Putamen (tissue), 1 donor: ENCODE measurements around the gene TINAGL1.

ENCODE experiments used
- DNase-seq: peaks from one replicate; pipeline ENCODE4 v3.0.0-alpha.2; 2016; ENCODE audit warnings: low spot score

Gene TINAGL1

DNA sequence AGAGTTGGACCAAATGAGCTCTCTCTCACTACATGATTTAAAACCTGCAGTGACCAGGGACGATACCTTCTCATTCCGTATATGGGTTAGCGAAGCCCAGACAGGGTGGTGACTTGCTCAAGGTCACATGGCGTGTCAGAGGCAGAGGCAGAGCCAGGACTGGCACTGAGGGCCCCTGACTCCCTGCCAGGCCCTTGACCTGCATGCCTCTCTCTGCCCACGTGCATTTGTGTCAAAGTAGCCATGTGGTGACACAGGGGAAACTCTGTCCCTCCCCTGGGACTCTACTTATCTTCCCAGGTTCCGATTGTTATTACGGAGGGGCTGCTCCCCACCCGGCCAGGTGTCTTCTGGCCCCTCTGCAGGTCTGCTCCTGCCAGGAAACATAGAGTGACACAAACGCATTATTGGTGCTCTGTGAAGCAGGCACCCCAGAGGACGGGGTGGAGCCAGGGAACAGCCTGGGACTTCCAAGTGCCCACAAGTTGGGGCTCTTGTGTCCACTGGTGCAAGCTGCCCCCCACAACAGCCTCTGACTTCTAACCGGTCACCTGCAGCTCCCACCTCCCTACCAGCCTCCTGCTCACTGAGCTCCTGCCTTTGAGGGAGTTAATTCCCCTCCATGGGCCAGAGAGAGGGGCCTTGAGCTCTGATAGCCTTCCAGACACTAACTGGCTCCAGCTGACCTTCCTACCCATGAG lies 7.3 kb upstream of the TINAGL1 start:
- no peak for DNase-seq

DNA sequence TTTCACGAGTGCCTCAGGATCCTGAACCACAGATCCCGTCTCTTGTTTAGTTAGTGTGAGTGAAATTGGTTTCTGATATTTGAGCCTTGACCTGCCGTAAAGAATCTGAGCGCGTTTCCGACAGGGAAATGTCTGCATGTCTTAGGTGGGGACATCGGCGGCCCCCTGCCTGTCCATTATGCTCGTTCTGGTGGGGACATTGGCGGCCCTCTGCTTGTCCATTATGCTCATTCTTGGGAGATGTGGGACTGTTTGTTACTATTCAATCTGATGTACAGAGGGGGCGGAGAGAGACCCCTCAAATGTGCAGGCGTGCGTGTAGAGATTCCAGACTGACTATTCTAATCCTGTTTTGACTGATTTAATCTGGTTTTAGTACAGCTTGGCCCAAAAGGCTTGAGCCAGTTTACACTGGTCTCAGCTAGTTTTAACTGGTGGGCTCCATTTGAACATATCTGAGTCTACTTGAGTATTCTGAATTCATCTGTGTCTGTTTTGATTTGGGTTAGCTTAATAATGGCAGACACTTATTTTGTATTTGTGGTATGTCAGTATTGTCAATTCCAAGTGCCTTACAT lies 6.6 kb upstream of the TINAGL1 start:
- no peak for DNase-seq

DNA sequence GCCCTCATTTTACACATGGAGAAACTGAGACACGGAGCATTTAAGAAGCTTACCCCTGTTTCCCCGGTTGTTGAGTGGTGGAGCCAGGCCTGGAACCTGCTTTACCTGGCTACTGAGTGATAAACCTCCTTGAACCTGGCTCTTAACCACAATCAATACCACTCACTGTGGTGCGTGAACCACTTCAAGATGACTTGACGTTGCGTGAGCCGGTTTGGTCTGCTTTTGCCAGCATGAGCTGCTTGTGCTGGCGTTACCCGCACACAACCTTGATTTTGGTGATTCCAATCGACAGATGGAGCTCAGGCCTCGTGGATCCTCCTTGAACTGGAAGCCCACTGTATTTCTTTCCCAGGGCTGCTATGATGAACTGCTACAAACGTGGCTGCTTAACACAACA lies 6.1 kb upstream of the TINAGL1 start:
- DNase-seq, result no peak

DNA sequence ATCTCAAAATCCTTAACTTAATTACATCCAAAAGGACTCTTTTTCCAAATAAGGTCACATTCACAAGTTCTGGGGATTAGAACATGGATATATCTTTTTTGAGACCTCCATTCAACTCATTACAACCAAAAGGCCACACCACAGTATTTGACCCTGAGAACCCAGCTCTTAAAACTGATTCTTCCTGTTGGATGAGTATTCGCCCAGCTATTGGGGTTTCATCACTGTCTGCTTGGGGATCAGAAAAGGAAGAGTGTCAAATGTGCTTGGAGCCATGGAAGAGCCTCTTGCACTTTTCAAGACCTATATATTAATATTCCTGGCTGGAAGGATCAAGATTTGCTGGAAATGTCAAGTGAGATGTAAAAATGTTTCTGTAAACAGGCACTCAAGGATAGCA lies 5.4 kb upstream of the TINAGL1 start:
- DNase-seq, result no peak

DNA sequence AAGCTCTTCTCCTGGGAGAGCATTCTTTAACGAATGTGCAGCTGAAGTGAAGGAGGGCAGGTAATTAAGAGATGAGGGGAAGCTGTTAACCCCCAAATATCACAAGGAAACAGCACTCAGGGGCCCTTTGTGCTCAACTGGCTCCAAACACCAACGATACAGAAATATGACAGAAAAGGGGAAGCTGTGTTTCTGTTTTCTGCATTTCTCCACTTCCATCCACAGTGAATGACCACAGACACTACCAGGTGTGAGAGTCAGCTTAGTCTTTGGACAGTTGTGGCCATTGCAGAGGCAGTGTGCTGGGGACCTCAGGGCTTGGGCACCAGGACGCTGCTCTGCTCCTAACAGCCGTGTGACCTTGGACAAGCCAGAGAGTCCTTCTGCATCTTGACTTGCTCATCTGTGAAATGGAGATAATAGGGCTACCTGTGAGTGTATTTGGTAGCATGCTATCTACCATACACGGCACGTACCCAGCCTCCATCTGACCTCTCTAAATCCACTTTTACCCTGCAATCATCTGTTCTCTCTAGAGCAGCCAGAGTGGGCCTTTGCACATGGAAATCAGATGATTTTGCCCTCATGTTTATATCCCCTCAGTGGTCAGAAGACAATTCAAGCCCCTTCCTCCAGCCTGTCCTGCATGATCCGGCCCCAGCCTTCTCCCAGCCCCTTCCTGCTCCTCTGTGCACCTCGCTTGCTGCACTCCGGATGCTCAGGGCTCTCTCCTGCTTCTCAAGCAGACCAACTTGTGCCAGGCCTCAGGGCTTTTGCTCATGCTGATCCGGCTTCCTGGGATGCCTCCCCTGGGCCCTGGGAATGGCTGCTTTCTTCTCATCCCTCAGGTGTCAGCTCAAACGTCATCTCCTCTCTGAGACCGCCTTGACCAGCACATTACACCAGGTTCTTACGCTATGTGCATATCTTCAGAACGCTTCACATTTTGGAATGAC lies 4.7 kb upstream of the TINAGL1 start:
- no peak for DNase-seq

DNA sequence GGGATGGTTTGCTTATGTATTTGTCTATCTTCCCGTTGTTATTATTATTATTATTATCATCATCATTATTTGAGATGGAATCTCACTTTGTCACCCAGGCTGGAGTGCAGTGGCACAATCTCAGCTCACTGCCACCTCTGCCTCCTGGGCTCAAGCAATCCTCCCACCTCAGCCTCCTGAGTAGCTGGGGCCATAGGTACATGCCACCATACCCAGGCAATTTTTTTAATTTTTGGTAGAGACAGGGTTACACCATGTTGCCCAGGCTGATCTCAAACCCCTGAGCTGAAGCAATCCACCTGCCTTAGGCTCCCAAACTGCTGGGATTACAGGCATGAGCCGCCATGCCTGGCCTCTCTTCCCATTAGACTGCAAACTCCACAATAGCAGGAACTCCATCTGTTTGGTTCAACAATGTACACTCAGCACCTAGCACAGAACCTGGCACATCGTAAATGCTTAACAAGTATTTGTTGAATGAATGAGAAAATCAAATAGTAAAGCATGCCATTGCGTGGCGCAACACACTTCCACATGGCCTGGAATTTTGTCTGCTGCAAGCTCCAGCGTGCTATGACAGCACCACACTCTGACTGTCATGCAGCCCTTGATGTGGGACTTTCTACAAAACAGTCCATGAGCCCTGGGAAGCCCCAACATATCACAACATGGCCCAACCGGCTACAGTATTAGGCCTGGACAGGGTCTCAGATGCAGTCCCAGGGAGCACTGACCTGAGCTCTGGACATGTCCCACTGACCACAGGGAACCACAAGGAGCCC lies 3.8 kb upstream of the TINAGL1 start:
- DNase-seq, result no peak

DNA sequence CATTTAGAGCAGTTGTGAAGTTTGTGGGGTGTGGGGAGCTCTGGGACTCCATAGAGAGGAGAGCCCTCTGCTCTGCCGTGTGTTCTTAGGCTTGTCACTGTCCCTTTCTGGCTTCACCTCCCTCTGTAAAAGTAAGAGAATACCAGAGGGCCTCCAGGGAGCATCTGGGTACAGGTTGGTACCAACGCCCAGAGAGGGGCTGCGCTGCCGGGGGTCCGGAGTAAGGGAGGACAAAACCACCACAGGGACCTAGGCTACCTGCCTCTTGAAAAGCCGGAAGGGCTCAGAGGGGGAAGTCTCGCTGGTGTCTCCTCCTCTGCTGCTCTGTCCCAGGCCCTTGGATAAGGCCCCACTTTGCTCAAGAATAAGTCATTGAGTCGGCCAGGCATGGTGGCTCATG lies 3.1 kb upstream of the TINAGL1 start:
- DNase-seq, result no peak

DNA sequence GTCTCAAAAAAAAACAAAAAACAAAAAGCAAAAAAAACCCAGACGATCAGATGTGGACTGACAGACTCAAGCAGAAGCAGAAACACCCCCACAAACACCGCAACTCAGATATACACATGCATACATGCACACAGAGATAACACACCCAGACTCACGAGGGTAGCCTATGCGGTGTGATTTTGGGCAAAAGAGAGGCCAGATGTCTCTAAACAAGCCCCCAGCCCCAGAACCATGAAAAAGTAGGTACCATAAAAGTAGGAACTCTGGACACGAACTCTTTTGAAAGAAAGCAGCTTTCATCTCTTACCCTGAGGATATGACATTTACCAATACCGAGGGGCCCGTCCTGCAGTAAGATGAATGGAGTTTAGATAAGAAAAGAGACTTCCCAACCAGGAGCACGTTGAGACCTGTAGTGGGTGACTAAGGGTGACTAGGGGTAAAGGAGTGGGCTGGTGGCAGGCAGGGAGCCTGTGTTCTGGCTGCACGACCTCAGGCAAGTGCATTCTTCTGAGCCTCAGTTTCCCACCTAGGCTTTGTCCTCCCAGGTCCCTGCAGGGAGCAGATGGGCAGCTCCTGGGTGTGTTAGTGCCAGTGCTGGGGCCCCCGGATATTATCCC lies 1.5 kb upstream of the TINAGL1 start:
- no peak for DNase-seq

DNA sequence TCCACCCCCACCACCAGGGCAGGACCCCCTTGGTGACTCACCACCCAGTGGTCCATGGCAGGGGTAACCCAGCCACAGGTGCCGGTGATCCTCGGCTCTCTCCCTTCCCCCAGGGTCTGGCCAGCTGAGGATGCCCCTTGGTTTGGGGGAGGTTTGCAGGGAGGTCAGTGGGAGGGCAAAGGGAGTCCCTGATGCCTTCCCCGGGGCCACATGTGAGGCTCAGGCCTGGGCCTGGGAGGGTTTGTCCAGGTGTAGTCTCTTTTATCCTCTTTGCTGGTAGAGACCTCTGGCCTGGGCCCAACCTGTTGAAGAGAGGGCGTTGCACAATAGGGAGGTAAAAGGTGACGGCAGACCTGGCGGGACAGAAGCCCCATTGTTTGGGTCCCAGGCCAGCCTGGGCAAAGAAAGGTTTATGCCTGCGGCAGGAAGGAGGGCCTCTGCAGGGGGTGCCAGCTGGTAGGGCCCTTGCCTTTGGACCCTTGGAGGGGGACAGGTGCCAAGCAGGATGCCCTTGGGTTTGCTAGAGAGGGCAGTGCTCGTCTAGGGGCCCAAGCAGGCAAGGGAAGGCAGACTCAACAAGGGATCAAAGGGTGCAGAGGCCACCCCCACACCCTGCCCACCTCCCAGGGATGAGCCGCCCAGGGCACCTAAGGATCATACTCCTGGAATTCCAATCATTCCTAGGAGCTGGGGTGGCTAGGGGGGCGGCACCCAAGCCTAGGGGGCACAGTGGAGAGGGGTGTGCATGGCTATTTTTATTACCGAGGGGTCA lies 760 bp upstream of the TINAGL1 start:
- DNase-seq, result no peak

DNA sequence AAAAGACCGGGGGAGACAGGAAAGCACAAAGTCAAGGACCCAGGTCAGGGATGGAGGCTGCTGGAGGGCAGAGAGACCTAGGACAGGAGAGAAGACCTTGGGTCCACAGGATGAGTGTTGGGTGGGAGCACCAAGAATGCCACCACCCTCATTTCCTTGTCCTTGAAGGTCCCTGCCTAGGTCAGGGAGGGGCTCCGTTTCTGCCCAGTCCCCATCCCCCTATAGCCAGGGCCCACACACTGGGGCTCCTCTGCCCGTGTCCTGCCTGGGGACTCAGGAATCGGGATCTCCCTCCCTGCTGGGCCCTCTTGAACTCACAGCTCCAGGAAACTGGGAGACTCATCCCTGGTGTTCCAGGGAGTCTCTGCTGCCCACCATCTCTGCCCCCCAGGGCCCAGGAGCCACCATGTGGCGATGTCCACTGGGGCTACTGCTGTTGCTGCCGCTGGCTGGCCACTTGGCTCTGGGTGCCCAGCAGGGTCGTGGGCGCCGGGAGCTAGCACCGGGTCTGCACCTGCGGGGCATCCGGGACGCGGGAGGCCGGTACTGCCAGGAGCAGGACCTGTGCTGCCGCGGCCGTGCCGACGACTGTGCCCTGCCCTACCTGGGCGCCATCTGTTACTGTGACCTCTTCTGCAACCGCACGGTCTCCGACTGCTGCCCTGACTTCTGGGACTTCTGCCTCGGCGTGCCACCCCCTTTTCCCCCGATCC lies 584 bp downstream of the TINAGL1 start:
- DNase-seq, result no peak

DNA sequence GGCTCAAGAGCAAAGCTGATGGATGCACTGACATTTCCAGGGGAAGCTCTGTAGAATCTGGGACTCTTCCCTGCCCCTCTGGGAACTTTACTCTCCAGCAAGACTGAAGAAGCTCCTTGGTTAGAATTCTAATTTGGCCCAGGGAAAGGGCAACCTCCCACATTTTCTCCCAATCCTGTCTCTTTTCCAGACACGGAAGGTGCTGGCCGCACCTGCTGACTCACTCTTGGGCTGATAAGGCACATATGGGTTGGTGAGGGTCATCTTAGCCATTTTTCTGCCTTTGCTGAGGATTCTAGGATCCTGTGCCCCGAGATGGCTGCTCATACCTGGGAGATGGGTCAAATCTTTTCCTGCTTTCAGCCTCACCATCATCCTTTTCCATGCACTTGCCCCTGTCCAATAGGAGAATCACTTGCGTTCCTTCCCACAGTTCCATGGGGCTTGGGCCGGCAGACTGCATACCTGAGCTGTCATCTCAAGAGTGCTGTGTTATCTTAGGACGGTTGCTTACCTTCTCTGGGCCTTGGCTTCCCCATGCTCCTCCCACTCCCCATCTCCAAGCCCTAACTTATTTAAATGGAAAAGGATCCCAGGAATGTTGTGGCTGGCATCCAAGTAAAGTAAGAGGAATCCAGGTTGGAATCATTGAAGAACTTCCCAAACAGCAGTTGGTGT lies 1.3 kb downstream of the TINAGL1 start:
- no peak for DNase-seq

DNA sequence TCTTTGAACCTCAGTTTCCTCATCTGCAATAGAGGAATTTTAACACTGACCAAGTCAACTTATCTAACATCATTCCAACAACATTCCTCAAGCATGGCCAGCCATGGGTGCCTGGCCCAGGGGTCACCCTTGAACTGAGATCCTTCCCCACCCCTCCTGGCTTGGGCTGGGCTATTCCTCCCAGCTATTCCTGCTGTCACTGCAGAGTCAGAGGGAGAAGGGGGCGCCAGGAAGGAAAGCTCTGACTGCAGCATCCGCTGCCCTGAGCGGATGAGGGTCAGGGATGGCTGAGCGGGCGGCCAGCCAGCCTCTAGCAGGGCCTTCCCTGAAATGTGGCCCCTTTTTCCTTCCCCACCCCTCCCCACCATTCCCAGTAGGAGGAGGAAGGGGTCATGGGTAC lies 3.1 kb downstream of the TINAGL1 start:
- DNase-seq, result no peak

DNA sequence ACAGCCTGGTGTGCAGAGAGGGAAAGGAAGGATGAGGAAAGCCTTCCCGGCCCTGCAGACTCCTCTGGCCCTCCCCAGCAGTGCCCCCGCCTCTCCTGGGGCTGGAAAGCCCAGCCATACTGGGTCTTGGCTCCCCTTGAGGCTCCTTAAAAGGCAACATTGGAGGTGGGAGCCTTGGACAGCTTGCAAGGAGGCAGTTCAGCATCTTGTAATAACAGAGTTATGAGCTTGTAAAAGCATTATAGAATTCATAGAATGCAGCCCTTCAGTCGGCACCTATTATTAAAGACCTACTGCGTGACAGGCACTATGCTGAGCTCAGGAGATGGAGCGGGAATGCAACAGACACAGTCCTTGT lies 4.2 kb downstream of the TINAGL1 start:
- no peak for DNase-seq

DNA sequence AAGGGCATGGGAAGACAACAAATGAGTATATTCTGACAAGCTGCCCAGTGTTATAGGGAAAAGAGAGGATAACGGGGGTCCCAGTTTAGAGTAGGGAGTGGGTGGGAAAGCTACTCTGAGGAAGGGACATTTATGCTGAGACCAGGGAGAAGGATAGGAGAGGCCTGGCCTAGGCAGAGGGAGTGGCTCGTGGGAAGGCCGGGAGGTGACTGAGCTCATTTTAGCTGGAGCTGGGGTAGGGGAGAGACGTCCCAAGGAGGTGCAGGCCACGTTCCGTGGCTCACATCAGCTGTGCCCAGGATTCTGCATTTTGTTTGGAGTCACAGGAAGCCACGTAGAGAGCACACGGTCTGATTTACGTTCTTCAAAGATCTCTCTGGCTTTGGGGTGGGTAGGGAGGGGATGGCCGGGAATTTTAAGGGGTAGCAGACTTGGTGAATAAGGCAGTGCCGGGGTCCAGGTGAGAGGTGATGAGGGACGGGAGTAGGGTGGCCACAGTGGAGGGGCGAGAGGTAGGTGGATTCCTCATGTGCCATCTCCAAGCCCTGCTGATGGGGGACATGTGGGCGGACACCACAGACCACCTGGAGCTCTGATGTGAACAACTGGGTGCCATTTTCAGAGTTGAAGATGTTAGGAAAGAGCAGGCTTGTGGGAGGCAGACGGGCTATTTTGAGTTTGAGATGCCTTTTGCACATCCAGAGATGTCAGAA lies 4.7 kb downstream of the TINAGL1 start:
- DNase-seq, result no peak

DNA sequence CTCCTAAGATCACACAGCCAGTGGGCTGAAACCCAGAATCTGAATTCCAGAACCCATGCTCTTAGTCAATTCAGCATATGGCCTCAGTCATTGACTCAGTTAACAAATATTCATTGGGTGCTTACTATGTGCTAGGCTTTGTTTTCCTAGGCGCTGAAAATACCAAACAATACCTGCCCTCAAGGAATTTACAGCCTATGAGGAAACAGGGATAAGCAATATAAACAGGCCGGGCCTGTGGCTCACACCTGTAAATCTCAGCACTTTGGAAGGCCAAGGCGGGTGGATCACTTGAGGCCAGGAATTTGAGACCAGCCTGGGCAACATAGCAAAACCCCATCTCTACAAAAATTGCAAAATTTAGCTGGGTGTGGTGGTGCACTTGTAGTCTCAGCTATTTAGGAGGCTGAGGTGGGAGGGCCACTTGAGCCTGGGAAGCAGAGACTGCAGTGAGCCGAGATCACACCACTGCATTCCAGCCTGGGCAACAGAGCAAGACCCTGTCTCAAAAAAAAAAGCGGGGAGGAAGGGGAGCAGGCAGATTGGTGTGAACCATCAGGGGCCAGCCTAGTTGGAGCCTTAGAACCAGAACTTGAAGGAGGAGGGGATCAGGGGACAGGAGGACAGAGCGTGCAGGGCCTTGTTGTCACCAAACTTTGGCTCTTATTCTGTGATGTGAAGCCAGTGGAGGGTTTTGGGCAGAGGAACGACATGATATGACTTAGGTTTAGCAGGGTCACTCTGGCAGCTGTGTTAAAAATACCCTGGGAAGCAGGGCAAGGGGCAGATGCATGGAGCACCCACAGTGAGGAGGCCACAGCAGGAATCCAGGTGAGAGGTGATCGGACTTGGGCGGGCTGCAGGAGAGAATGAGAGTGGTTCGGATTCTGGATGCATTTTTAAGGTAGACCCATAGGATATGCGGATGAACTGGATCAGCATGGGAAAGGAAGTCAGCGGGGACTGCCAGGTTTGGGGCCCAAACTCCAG lies 5.8 kb downstream of the TINAGL1 start:
- no peak for DNase-seq

DNA sequence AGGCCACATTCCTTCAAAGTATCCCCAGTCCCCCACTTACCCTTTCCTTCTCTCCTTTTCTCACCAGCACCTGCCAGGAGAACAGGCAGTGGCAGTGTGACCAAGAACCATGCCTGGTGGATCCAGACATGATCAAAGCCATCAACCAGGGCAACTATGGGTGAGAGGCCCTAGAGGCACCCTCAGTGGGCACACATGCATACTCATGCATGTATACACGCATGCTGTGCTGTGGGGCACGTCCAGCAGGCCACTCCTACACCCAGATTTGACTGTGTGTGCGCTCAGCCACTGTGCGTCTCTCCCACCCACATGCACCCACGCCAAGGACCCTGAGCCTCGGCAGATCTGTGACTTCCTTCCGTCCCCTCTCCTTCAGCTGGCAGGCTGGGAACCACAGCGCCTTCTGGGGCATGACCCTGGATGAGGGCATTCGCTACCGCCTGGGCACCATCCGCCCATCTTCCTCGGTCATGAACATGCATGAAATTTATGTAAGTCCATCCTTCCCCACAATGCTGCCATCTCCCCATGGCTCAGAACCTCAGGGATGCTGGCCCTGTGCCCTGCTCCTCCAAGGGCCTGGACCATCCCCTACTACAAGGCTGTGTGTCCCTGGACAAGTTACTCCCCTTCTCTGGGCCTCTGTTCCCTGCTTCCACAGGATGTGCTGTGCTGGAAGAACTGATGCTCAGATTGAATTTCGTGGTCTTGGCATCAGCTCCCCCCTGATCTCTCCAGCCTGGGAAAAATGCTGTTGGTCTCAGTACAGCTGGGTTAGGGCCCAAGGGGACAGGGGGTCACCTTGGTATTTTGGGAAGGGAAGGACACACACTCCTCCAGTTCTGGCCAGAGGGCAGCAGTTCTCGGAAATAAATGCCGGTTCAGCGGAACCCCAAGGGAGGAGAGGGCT lies 7.0 kb downstream of the TINAGL1 start:
- DNase-seq, result no peak
